BLaER1 (cell line): ENCODE results near the gene SDC1.

Experiments
- H3K27ac ChIP-seq: shearing (Covaris generic); formaldehyde crosslinking; 2 replicates; pipeline ENCODE4 v1.8.1; 2022
- H3K27me3 ChIP-seq: shearing (Covaris generic); formaldehyde crosslinking; 2 replicates; pipeline ENCODE4 v1.8.1; 2022
- H3K36me3 ChIP-seq: shearing (Covaris generic); formaldehyde crosslinking; 2 replicates; pipeline ENCODE4 v1.8.1; 2022
- H3K4me1 ChIP-seq: shearing (Covaris generic); formaldehyde crosslinking; 2 replicates; pipeline ENCODE4 v1.8.1; 2022
- H3K4me2 ChIP-seq: shearing (Covaris generic); formaldehyde crosslinking; 2 replicates; pipeline ENCODE4 v1.8.1; 2022
- H3K4me3 ChIP-seq: shearing (Covaris generic); formaldehyde crosslinking; 2 replicates; pipeline ENCODE4 v1.8.1; 2022
- H3K9ac ChIP-seq: shearing (Covaris generic); formaldehyde crosslinking; 2 replicates; pipeline ENCODE4 v1.8.1; 2022
- H3K9me3 ChIP-seq: shearing (Covaris generic); formaldehyde crosslinking; 2 replicates; pipeline ENCODE4 v1.8.1; 2022
- H4K20me1 ChIP-seq: shearing (Covaris generic); formaldehyde crosslinking; 2 replicates; pipeline ENCODE4 v1.8.1; 2022
- Cebpa-rat ChIP-seq: shearing (Covaris generic); IDR thresholded peaks from 2 replicates; pipeline ENCODE4 v1.8.1; 2022

The SDC1 gene

GRCh38 chr2:20229322-20230113 lies 4.6 kb upstream of the SDC1 start:
- no peaks in the 10 kb centered on the region for H4K20me1 ChIP-seq
- H3K4me2 ChIP-seq: no peak overlapping the region
- H3K4me1 ChIP-seq: peaks cover 12% of the 10 kb centered on the region
- H3K9me3 ChIP-seq: no peaks in the 10 kb centered on the region
- no peak overlapping the region for H3K9ac ChIP-seq
- TF ChIP-seq Cebpa-rat: no peak
- H3K27ac ChIP-seq: no peak overlapping the region
- no peak overlapping the region for H3K4me3 ChIP-seq
- H3K27me3 ChIP-seq: peaks cover 4% of the 10 kb centered on the region; the same call in 1 of the 2 replicates
- no peaks in the 10 kb centered on the region for H3K36me3 ChIP-seq

- TF ChIP-seq Cebpa-rat: no peak
- no peak overlapping the region for H3K9ac ChIP-seq
- no peaks in the 10 kb centered on the region for H3K9me3 ChIP-seq
- H3K4me3 ChIP-seq: no peak overlapping the region
- no peak overlapping the region for H3K27ac ChIP-seq
- H3K36me3 ChIP-seq: no peaks in the 10 kb centered on the region
- H3K4me2 ChIP-seq: no peak overlapping the region
- H3K27me3 ChIP-seq: peaks cover 17% of the 10 kb centered on the region
- H4K20me1 ChIP-seq: no peaks in the 10 kb centered on the region
- peaks cover 19% of the 10 kb centered on the region for H3K4me1 ChIP-seq
These were observed 3.1 kb upstream of the SDC1 start for GRCh38 chr2:20227894-20228505.

GRCh38 chr2:20226152-20226545 lies 1.2 kb upstream of the SDC1 start:
- Histone ChIP-seq H3K27ac (peak overlapping the region; percentile 81), H3K4me3 (peak overlapping the region; percentile 84; the same call in 1 of the 2 replicates), H4K20me1 (peaks cover 11% of the 10 kb centered on the region; the same call in 1 of the 2 replicates), H3K27me3 (peaks cover 23% of the 10 kb centered on the region), H3K4me2 (peak overlapping the region; percentile 97), H3K9ac (peak overlapping the region; percentile 55), H3K36me3 (no peaks in the 10 kb centered on the region), H3K9me3 (no peaks in the 10 kb centered on the region), H3K4me1 (peaks cover 37% of the 10 kb centered on the region)
- TF ChIP-seq Cebpa-rat: no peak

DNA sequence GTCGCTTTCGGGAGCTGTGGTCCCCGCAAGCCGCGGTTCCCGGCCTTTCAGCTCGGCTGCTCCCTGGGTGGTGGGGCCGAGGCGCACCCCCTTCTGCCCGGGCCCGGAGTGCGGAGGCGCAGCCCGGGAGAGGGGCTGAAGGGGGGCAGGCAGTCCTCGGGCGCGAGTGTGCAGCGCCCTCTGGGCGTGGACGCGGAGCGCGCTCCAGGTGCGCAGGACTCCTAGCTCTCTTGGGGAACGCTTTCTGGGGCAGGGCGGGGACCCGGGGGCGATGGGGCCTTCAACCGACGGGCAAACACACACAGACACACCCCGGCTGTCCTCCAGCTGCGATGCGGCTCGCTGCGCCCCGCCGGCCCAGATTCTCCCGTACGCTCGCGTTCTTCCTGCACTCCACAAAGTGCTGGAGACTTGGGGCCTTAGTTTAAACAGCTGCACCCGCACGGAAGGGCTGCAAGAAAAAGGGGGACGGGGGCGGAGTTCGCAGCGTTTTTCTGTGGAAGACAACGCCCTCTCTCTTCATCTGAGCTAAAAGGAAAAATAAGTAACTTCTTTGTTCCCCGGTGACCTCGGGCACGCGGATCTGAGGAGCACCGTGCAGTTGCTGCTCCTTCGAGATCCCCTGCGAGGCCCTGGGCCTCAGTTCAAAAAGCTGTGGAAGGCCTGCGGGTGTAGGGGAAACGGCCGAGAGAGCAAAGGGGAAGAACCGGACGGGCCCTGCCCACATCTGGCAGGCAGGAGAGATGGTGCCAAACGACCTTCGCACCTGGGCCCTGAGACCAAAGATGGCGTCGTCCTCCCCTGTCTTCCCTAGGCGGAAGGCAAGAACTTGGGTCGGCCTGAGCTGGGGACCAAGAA lies 593 bp upstream of the SDC1 start:
- peak overlapping the region; percentile 97 for H3K4me2 ChIP-seq
- H3K9me3 ChIP-seq: no peaks in the 10 kb centered on the region
- no peak for TF ChIP-seq Cebpa-rat
- H3K36me3 ChIP-seq: no peaks in the 10 kb centered on the region
- peak overlapping the region; percentile 55 for H3K9ac ChIP-seq
- peak overlapping the region; percentile 81 for H3K27ac ChIP-seq
- H3K27me3 ChIP-seq: peaks cover 23% of the 10 kb centered on the region
- peaks cover 44% of the 10 kb centered on the region for H3K4me1 ChIP-seq
- H3K4me3 ChIP-seq: peak overlapping the region; percentile 84
- peaks cover 15% of the 10 kb centered on the region; the same call in 1 of the 2 replicates for H4K20me1 ChIP-seq

DNA sequence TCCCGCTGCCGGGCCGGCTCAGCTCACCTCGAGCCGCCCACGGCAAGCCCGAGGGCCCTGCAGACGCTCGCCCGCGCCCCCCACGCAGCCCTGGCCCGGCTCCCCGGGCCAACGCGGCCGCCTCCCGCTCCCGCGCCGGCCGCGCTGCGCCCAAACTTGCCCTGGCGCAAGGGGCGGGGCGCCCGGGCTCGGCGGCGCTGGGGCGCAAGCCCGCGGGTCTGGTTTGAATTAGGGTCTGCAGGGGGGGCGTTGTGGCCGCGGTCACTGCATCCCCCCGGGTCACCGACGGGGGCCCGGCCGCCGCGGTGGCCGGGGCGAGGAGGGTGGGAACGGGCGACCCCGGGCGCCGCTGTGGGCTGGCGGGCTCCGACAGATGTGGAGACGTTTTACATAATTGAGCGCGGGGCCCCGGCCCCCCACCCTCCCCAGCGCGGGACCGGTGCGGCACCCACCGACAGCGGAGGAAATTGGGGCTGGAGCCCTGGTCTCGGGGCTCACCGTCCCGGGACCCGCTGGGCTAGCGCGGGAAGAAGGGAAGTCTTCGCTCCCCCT lies 690 bp downstream of the SDC1 start:
- no peak for TF ChIP-seq Cebpa-rat
- Histone ChIP-seq H3K4me1 (peaks cover 52% of the 10 kb centered on the region), H3K27me3 (peaks cover 23% of the 10 kb centered on the region), H4K20me1 (peaks cover 25% of the 10 kb centered on the region; the same call in 1 of the 2 replicates), H3K4me3 (peak overlapping the region; percentile 84), H3K9ac (peak overlapping the region; percentile 86), H3K36me3 (no peaks in the 10 kb centered on the region), H3K27ac (peak overlapping the region; percentile 90), H3K4me2 (peak overlapping the region; percentile 97), H3K9me3 (no peaks in the 10 kb centered on the region)

DNA sequence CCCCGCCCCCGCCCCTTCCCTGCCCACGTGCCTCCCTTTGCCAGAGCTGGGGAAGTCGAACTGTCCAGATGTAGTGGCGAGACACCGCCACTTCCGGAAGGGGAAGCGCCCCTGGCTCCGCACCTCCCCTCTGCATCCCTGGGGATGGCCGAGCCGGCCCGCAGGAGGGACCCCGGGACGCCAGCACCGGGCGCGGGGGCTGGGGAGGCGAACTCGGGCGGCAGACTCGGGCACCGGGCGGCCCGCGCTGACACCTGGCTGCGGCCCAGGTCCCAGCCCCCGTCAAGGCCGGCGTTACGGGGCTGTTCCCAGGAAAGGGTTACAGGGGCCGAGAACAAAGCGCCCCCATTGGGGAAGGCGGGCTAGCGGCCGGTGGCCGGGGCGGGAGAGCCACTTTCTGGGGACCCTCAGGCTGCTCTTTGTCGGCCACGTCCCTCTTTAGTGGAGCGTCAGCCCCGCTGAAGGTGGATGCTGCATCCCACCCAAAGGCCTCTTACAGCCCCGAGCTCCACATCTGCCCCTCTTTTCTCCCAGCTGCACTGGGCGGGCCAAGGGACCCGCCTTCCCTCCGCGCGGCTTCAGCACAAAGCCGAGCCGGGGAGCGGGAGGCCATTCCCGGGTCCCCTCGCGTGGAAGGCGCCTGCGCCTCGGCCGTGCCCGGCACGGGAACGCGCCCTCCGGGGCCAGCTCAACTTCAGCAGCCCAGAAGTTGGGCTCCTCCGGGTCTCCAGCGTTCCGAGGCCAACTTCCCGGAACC lies 1.3 kb downstream of the SDC1 start:
- peaks cover 52% of the 10 kb centered on the region for H3K4me1 ChIP-seq

GRCh38 chr2:20222769-20223406 lies 2.0 kb downstream of the SDC1 start:
- H3K27me3 ChIP-seq: peaks cover 23% of the 10 kb centered on the region
- H3K4me1 ChIP-seq: peaks cover 55% of the 10 kb centered on the region
- no peaks in the 10 kb centered on the region for H3K9me3 ChIP-seq
- H3K36me3 ChIP-seq: no peaks in the 10 kb centered on the region
- peaks cover 31% of the 10 kb centered on the region; the same call in 1 of the 2 replicates for H4K20me1 ChIP-seq
- TF ChIP-seq Cebpa-rat: no peak
- H3K4me3 ChIP-seq: peak overlapping the region; percentile 84
- H3K27ac ChIP-seq: peak overlapping the region; percentile 90; the same call in 1 of the 2 replicates
- H3K4me2 ChIP-seq: peak overlapping the region; percentile 97
- peak overlapping the region; percentile 86 for H3K9ac ChIP-seq

More for the DNA sequence above, 1.3 kb downstream of the SDC1 start:
- peak overlapping the region; percentile 84 for H3K4me3 ChIP-seq
- H3K27ac ChIP-seq: peak overlapping the region; percentile 90
- no peak for TF ChIP-seq Cebpa-rat
- H3K9ac ChIP-seq: peak overlapping the region; percentile 86
- peaks cover 23% of the 10 kb centered on the region for H3K27me3 ChIP-seq
- H3K9me3 ChIP-seq: no peaks in the 10 kb centered on the region
- peak overlapping the region; percentile 97 for H3K4me2 ChIP-seq
- H4K20me1 ChIP-seq: peaks cover 31% of the 10 kb centered on the region; the same call in 1 of the 2 replicates
- no peaks in the 10 kb centered on the region for H3K36me3 ChIP-seq

DNA sequence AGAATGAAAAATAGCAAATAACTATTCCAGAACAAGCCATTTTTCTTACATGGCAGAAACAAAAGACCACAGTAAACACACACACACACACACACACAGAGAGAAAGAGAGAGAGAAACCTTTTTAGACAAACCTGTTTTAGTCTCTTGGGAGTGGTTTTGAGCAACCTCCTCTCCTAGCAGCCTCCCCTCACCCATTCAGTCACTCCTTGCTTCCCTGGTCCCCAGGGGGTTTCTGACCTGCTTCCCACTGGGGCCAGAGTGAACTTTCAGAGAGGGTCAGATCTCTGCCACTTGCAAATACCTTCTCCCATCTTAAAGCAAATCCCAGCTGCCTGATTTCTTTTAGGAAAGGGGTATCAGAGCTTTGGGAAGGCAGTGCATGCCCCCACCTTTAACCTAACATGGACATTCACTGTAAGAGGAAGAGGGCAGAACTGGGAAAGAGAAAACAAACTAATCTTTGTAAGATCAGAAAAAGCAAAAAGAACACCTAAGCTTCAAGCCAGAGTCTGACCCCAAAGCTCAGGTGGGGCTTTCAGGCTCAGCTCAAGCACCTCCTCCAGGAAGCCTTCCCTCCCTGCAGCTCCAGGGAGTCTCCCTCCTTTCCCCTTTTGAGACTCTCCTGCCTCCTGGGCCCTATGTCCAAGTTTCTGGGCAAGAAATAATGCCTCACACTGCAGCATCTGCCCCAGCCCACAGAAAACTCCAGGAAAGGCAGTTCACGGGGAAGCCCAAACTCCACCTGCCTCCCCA lies 2.7 kb downstream of the SDC1 start:
- H3K27ac ChIP-seq: no peak overlapping the region; the same call in 1 of the 2 replicates
- H4K20me1 ChIP-seq: peaks cover 31% of the 10 kb centered on the region; the same call in 1 of the 2 replicates
- H3K27me3 ChIP-seq: peaks cover 23% of the 10 kb centered on the region
- H3K36me3 ChIP-seq: no peaks in the 10 kb centered on the region
- H3K9me3 ChIP-seq: no peaks in the 10 kb centered on the region
- H3K9ac ChIP-seq: 0 out of 2 replicates have a peak overlapping the region, but pooled peaks have one; percentile 2
- peak overlapping the region; percentile 97 for H3K4me2 ChIP-seq
- H3K4me3 ChIP-seq: peak overlapping the region; percentile 84
- TF ChIP-seq Cebpa-rat: no peak
- peaks cover 62% of the 10 kb centered on the region for H3K4me1 ChIP-seq
